K562 (cell line): ENCODE measurements around the gene MAP1A.

Experiments
- CTCF ChIP-seq, 3 experiments: IDR thresholded peaks in 2 of 3; conservative IDR thresholded peaks in 1 of 3; 2 replicates each; pipeline ENCODE4 v1.5.1; 2011 to 2012; ENCODE audit warnings: low read length in 3 of 3, mild to moderate bottlenecking in 3 of 3, control low read depth in 2 of 3, improper control_type of control experiment in 1 of 3, inconsistent platforms in 1 of 3, low read depth in 1 of 3, mixed read lengths in 1 of 3, moderate library complexity in 1 of 3; ENCODE audit not compliant: insufficient read depth in 2 of 3
- KDM1A ChIP-seq, 2 experiments: fragments of 450-650 bp; IDR thresholded peaks; 2 replicates each; pipeline ENCODE4 v1.6.1; 2016; ENCODE audit warnings: mild to moderate bottlenecking in 2 of 2
- RBBP5 ChIP-seq: fragments of 200-600 bp; sonication (generic); IDR thresholded peaks from 2 replicates; pipeline ENCODE4 v1.6.1; 2012; ENCODE audit warnings: borderline replicate concordance, mild to moderate bottlenecking, low read length, control low read depth, inconsistent platforms; ENCODE audit not compliant: insufficient read depth, poor library complexity, severe bottlenecking
- TCF3 ChIP-seq: sonication (generic); formaldehyde crosslinking; IDR thresholded peaks from 2 replicates; pipeline ENCODE4 v1.4.0; 2020; ENCODE audit warnings: mild to moderate bottlenecking, missing genetic modification reagents
- TF ChIP-seq, protein P1 (sequence below): fragments of 150-350 bp; conservative IDR thresholded peaks from 2 replicates; pipeline ENCODE4 v1.6.1; 2014; ENCODE audit warnings: low read length
- TF ChIP-seq, protein P2 (sequence below): IDR thresholded peaks from 2 replicates; pipeline ENCODE4 v1.6.1; 2011; ENCODE audit warnings: borderline replicate concordance, low read depth, mild to moderate bottlenecking, moderate library complexity, low read length; ENCODE audit not compliant: insufficient read depth, poor library complexity, severe bottlenecking

DNA sequence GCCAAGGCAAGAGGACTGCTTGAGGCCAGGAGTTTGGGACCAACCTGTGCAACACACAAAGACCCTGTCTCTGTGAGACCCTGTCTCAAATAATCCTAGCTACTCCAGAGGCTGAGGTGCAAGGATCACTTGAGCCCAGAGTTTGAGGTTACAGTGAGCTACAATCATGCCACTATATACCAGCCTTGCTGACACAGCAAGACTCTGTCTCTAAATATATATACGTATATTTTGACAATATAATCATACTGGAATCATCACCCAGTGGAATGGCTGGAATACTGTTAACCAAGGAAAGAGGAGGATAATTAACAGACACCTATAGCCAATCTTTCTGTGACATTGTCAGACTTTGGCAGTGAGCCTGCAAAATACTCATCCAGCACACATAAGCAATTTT is 9.0 kb upstream of the MAP1A start:
- TF ChIP-seq CTCF (IDR thresholded peaks at IDR 0.05 in 2 of 3, conservative IDR thresholded peaks at IDR 0.05 in 1 of 3; ENCODE audit: insufficient read depth in 2 of 3, low read depth in 1 of 3, low read length in 3 of 3) (no peak), KDM1A (IDR thresholded peaks at IDR 0.05) (no peak), RBBP5 (no peak), TCF3 (no peak)
- TF ChIP-seq, protein P1, sequence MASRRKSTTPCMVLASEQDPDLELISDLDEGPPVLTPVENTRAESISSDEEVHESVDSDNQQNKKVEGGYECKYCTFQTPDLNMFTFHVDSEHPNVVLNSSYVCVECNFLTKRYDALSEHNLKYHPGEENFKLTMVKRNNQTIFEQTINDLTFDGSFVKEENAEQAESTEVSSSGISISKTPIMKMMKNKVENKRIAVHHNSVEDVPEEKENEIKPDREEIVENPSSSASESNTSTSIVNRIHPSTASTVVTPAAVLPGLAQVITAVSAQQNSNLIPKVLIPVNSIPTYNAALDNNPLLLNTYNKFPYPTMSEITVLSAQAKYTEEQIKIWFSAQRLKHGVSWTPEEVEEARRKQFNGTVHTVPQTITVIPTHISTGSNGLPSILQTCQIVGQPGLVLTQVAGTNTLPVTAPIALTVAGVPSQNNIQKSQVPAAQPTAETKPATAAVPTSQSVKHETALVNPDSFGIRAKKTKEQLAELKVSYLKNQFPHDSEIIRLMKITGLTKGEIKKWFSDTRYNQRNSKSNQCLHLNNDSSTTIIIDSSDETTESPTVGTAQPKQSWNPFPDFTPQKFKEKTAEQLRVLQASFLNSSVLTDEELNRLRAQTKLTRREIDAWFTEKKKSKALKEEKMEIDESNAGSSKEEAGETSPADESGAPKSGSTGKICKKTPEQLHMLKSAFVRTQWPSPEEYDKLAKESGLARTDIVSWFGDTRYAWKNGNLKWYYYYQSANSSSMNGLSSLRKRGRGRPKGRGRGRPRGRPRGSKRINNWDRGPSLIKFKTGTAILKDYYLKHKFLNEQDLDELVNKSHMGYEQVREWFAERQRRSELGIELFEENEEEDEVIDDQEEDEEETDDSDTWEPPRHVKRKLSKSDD: no peak
- TF ChIP-seq, protein P2, sequence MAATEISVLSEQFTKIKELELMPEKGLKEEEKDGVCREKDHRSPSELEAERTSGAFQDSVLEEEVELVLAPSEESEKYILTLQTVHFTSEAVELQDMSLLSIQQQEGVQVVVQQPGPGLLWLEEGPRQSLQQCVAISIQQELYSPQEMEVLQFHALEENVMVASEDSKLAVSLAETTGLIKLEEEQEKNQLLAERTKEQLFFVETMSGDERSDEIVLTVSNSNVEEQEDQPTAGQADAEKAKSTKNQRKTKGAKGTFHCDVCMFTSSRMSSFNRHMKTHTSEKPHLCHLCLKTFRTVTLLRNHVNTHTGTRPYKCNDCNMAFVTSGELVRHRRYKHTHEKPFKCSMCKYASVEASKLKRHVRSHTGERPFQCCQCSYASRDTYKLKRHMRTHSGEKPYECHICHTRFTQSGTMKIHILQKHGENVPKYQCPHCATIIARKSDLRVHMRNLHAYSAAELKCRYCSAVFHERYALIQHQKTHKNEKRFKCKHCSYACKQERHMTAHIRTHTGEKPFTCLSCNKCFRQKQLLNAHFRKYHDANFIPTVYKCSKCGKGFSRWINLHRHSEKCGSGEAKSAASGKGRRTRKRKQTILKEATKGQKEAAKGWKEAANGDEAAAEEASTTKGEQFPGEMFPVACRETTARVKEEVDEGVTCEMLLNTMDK: no peak
